SK-N-SH treated with all-trans-retinoic acid at 6 μM for 48 hours (cell line): Measurements from ENCODE around the gene NHSL2.

Experiments used
- ARNTL ChIP-seq: fragments of 450-650 bp; formaldehyde crosslinking; IDR thresholded peaks from 2 replicates; pipeline ENCODE4 v1.5.0; 2020; ENCODE audit warnings: low read depth, mild to moderate bottlenecking, moderate library complexity, borderline replicate concordance
- CREB5 ChIP-seq: fragments of 250-450 bp; sonication (Bioruptor Pico); IDR thresholded peaks from 2 replicates; pipeline ENCODE4 v1.5.1; 2020; ENCODE audit warnings: low read depth, mild to moderate bottlenecking, moderate library complexity
- CSRNP3 ChIP-seq: fragments of 250-450 bp; sonication (Bioruptor Pico); IDR thresholded peaks from 2 replicates; pipeline ENCODE4 v1.5.1; 2021; ENCODE audit warnings: mild to moderate bottlenecking, moderate library complexity
- ESRRG ChIP-seq: fragments of 250-450 bp; sonication (Bioruptor Pico); IDR thresholded peaks from 2 replicates; pipeline ENCODE4 v1.6.1; 2021; ENCODE audit warnings: mild to moderate bottlenecking
- GLIS3 ChIP-seq: fragments of 250-450 bp; sonication (Bioruptor Pico); IDR thresholded peaks from 2 replicates; pipeline ENCODE4 v1.5.0; 2020; ENCODE audit warnings: mild to moderate bottlenecking, moderate library complexity
- PATZ1 ChIP-seq: fragments of 250-450 bp; sonication (Bioruptor Pico); IDR thresholded peaks from 2 replicates; pipeline ENCODE4 v1.8.0; 2020; ENCODE audit warnings: mild to moderate bottlenecking, moderate library complexity, borderline replicate concordance
- TSHZ2 ChIP-seq: fragments of 250-450 bp; sonication (Bioruptor Pico); IDR thresholded peaks from 2 replicates; pipeline ENCODE4 v1.5.0; 2020; ENCODE audit warnings: mild to moderate bottlenecking, moderate library complexity
- ZFP3 ChIP-seq: fragments of 250-450 bp; sonication (Bioruptor Pico); IDR thresholded peaks from 2 replicates; pipeline ENCODE4 v1.5.0; 2020; ENCODE audit warnings: mild to moderate bottlenecking, moderate library complexity
- ZFP30 ChIP-seq: fragments of 450-650 bp; formaldehyde crosslinking; IDR thresholded peaks from 2 replicates; pipeline ENCODE4 v1.5.0; 2022; ENCODE audit warnings: mild to moderate bottlenecking, moderate library complexity
- ZNF70 ChIP-seq: fragments of 450-650 bp; formaldehyde crosslinking; IDR thresholded peaks from 2 replicates; pipeline ENCODE4 v1.5.0; 2020; ENCODE audit warnings: mild to moderate bottlenecking, moderate library complexity
- ZNF8 ChIP-seq: fragments of 450-650 bp; formaldehyde crosslinking; IDR thresholded peaks from 2 replicates; pipeline ENCODE4 v1.5.0; 2020; ENCODE audit warnings: mild to moderate bottlenecking, moderate library complexity

GRCh38 chrX:72115380-72115779 is 204.7 kb downstream of the NHSL2 start:
- no peak for TF ChIP-seq ZNF8 (CRISPR knock-in tag)
- peak; percentile 42; the same call in 1 of the 2 replicates for TF ChIP-seq TSHZ2 (CRISPR knock-in tag)
- no peak for TF ChIP-seq ARNTL (CRISPR knock-in tag)
- no peak for TF ChIP-seq ESRRG (CRISPR knock-in tag)
- no peak for TF ChIP-seq ZFP30
- TF ChIP-seq PATZ1 (CRISPR knock-in tag), result no peak
- TF ChIP-seq CREB5 (CRISPR knock-in tag), result no peak
- TF ChIP-seq GLIS3, result no peak
- no peak for TF ChIP-seq CSRNP3 (CRISPR knock-in tag)
- TF ChIP-seq ZFP3 (CRISPR knock-in tag), result no peak
- TF ChIP-seq ZNF70 (CRISPR knock-in tag), result no peak
